BLaER1 (cell line): ENCODE data around the gene TMEM240.

Experiments
- H3K27ac ChIP-seq: shearing (Covaris generic); formaldehyde crosslinking; 2 replicates; pipeline ENCODE4 v1.8.1; 2022
- H3K27me3 ChIP-seq: shearing (Covaris generic); formaldehyde crosslinking; 2 replicates; pipeline ENCODE4 v1.8.1; 2022
- H3K36me3 ChIP-seq: shearing (Covaris generic); formaldehyde crosslinking; 2 replicates; pipeline ENCODE4 v1.8.1; 2022
- H3K4me1 ChIP-seq: shearing (Covaris generic); formaldehyde crosslinking; 2 replicates; pipeline ENCODE4 v1.8.1; 2022
- H3K4me2 ChIP-seq: shearing (Covaris generic); formaldehyde crosslinking; 2 replicates; pipeline ENCODE4 v1.8.1; 2022
- H3K4me3 ChIP-seq: shearing (Covaris generic); formaldehyde crosslinking; 2 replicates; pipeline ENCODE4 v1.8.1; 2022
- H3K9ac ChIP-seq: shearing (Covaris generic); formaldehyde crosslinking; 2 replicates; pipeline ENCODE4 v1.8.1; 2022
- H3K9me3 ChIP-seq: shearing (Covaris generic); formaldehyde crosslinking; 2 replicates; pipeline ENCODE4 v1.8.1; 2022
- H4K20me1 ChIP-seq: shearing (Covaris generic); formaldehyde crosslinking; 2 replicates; pipeline ENCODE4 v1.8.1; 2022
- Cebpa-rat ChIP-seq: shearing (Covaris generic); IDR thresholded peaks from 2 replicates; pipeline ENCODE4 v1.8.1; 2022

The TMEM240 gene

GRCh38 chr1:1540090-1540817, at the start of gene TMEM240:
Gene TMEM240 (minus strand): TSS chr1:1540624. CDS start chr1:1540346, 278 bp downstream.
- Histone ChIP-seq H3K9ac (no peak within 1 kb of the TSS), H3K27ac (no peak within 1 kb of the TSS), H3K4me3 (peak within 1 kb of the TSS; percentile 59), H3K4me1 (peaks cover 16% of the 10 kb centered on the region; the same call in 1 of the 2 replicates), H3K36me3 (peaks cover 46% of the 10 kb centered on the region), H3K9me3 (no peaks in the 10 kb centered on the region), H3K4me2 (peak within 1 kb of the TSS; percentile 77), H4K20me1 (peaks cover 63% of the 10 kb centered on the region), H3K27me3 (peaks cover 30% of the 10 kb centered on the region)
- no peak for TF ChIP-seq Cebpa-rat

- Histone ChIP-seq H3K4me2 (no peak overlapping the region), H4K20me1 (no peaks in the 10 kb centered on the region), H3K27me3 (peaks cover 40% of the 10 kb centered on the region), H3K27ac (no peak overlapping the region), H3K9ac (no peak overlapping the region), H3K4me1 (no peaks in the 10 kb centered on the region), H3K4me3 (no peak overlapping the region), H3K36me3 (no peaks in the 10 kb centered on the region), H3K9me3 (no peaks in the 10 kb centered on the region)
- TF ChIP-seq Cebpa-rat = no peak
Measured at GRCh38 chr1:1583347-1584010, 43.1 kb upstream of the TMEM240 start.

- no peak overlapping the region for H3K4me3 ChIP-seq
- no peak overlapping the region for H3K27ac ChIP-seq
- H3K27me3 ChIP-seq = peaks cover 48% of the 10 kb centered on the region
- no peak overlapping the region for H3K9ac ChIP-seq
- H4K20me1 ChIP-seq = no peaks in the 10 kb centered on the region
- H3K4me1 ChIP-seq = no peaks in the 10 kb centered on the region
- H3K9me3 ChIP-seq = no peaks in the 10 kb centered on the region
- no peak overlapping the region for H3K4me2 ChIP-seq
- no peaks in the 10 kb centered on the region for H3K36me3 ChIP-seq
- TF ChIP-seq Cebpa-rat = no peak
Measured at GRCh38 chr1:1582585-1583346, 42.3 kb upstream of the TMEM240 start.

GRCh38 chr1:1578371-1578940, 38.0 kb upstream of the TMEM240 start:
- Histone ChIP-seq H3K4me1 (peaks cover 12% of the 10 kb centered on the region), H3K9ac (no peak overlapping the region), H4K20me1 (peaks cover 9% of the 10 kb centered on the region; the same call in 1 of the 2 replicates), H3K4me2 (no peak overlapping the region), H3K27me3 (peaks cover 50% of the 10 kb centered on the region), H3K4me3 (no peak overlapping the region), H3K9me3 (no peaks in the 10 kb centered on the region), H3K27ac (no peak overlapping the region), H3K36me3 (no peaks in the 10 kb centered on the region)
- TF ChIP-seq Cebpa-rat = no peak

- H3K4me2 ChIP-seq = no peak overlapping the region
- no peak overlapping the region for H3K27ac ChIP-seq
- TF ChIP-seq Cebpa-rat = no peak
- H4K20me1 ChIP-seq = peaks cover 18% of the 10 kb centered on the region
- H3K4me1 ChIP-seq = peaks cover 22% of the 10 kb centered on the region
- H3K9ac ChIP-seq = no peak overlapping the region; the same call in 1 of the 2 replicates
- H3K9me3 ChIP-seq = no peaks in the 10 kb centered on the region
- H3K27me3 ChIP-seq = peaks cover 49% of the 10 kb centered on the region
- no peaks in the 10 kb centered on the region for H3K36me3 ChIP-seq
- no peak overlapping the region for H3K4me3 ChIP-seq
Measured at GRCh38 chr1:1577367-1578011, 37.1 kb upstream of the TMEM240 start.

- H3K4me1 ChIP-seq = peaks cover 32% of the 10 kb centered on the region
- H3K4me2 ChIP-seq = peak within 1 kb of the TSS; percentile 87
- H3K4me3 ChIP-seq = peak within 1 kb of the TSS; percentile 98
- TF ChIP-seq Cebpa-rat = no peak
- no peaks in the 10 kb centered on the region for H3K9me3 ChIP-seq
- H3K36me3 ChIP-seq = peaks cover 22% of the 10 kb centered on the region
- peaks cover 30% of the 10 kb centered on the region for H3K27me3 ChIP-seq
- H3K9ac ChIP-seq = peak within 1 kb of the TSS; percentile 98
- peaks cover 44% of the 10 kb centered on the region for H4K20me1 ChIP-seq
- peak within 1 kb of the TSS; percentile 100 for H3K27ac ChIP-seq
Measured at GRCh38 chr1:1574721-1575537, 34.5 kb upstream of the TMEM240 start, which contains the start of gene SSU72. Gene SSU72 (minus strand): TSS chr1:1574863. CDS start chr1:1574557, 306 bp downstream.

- Histone ChIP-seq H3K4me1 (peaks cover 32% of the 10 kb centered on the region), H3K9me3 (no peaks in the 10 kb centered on the region), H3K27me3 (peaks cover 22% of the 10 kb centered on the region), H3K27ac (peak overlapping the region; percentile 100), H4K20me1 (peaks cover 52% of the 10 kb centered on the region), H3K4me3 (peak overlapping the region; percentile 98), H3K4me2 (peak overlapping the region; percentile 87), H3K36me3 (peaks cover 30% of the 10 kb centered on the region), H3K9ac (peak overlapping the region; percentile 98)
- no peak for TF ChIP-seq Cebpa-rat
Measured at GRCh38 chr1:1573843-1574720, 33.7 kb upstream of the TMEM240 start.

GRCh38 chr1:1569341-1569740, 28.9 kb upstream of the TMEM240 start:
- no peak overlapping the region for H3K4me2 ChIP-seq
- peaks cover 100% of the 10 kb centered on the region for H4K20me1 ChIP-seq
- H3K4me3 ChIP-seq = no peak overlapping the region
- 0 out of 2 replicates have a peak overlapping the region, but pooled peaks have one; percentile 24 for H3K9ac ChIP-seq
- H3K36me3 ChIP-seq = peaks cover 75% of the 10 kb centered on the region
- H3K27ac ChIP-seq = no peak overlapping the region
- TF ChIP-seq Cebpa-rat = no peak
- H3K9me3 ChIP-seq = no peaks in the 10 kb centered on the region
- H3K27me3 ChIP-seq = no peaks in the 10 kb centered on the region
- H3K4me1 ChIP-seq = peaks cover 26% of the 10 kb centered on the region
